Activated B cell treated with CpG ODN at 0.5 μM for 24 hours (primary cell): ENCODE measurements around the gene ICAM5. TPM values are rescaled to one million over a fixed set of nuclear protein-coding genes. Genes with fewer than 3 reads are reported as not detected.

Experiments
- ATAC-seq: fragments of 200-7000 bp; cut with Tn5 transposase; one replicate; pipeline ENCODE4 v1.10.0; 2021; ENCODE audit warnings: low read depth, mild to moderate bottlenecking, moderate library complexity
- CTCF ChIA-PET: fragments of 350-600 bp; sonication (Branson Sonifier 250); formaldehyde crosslinking; loops from one replicate; lab custom pipeline; 2021; ENCODE audit warnings: antibody characterized with exemption; lab: Charles Lee
- POLR2A ChIA-PET: fragments of 350-600 bp; sonication (Branson Sonifier 250); formaldehyde crosslinking; loops from one replicate; lab custom pipeline; 2021; ENCODE audit warnings: antibody characterized with exemption; lab: Charles Lee
- DNase-seq: peaks from one replicate; pipeline ENCODE4 v3.0.0; 2022
- H3K27ac Mint-ChIP-seq: one replicate; pipeline ENCODE4 v1.8.0; 2020; ENCODE audit warnings: mixed read lengths
- H3K27me3 Mint-ChIP-seq: one replicate; pipeline ENCODE4 v1.8.0; 2021; ENCODE audit warnings: mixed read lengths
- H3K36me3 Mint-ChIP-seq: one replicate; pipeline ENCODE4 v1.8.0; 2021; ENCODE audit warnings: low read depth, mixed read lengths
- H3K4me1 Mint-ChIP-seq: one replicate; pipeline ENCODE4 v1.8.0; 2021; ENCODE audit warnings: mixed read lengths
- H3K4me3 Mint-ChIP-seq: one replicate; pipeline ENCODE4 v1.8.0; 2020; ENCODE audit warnings: mild to moderate bottlenecking, mixed read lengths
- H3K9me3 Mint-ChIP-seq: one replicate; pipeline ENCODE4 v1.8.0; 2020; ENCODE audit warnings: mixed read lengths
- intact Hi-C: fragments of 100-400 bp; cut with micrococcal nuclease; formaldehyde crosslinking; loops from one replicate; pipeline ENCODE4 v1.15.1; 2024
- total RNA-seq: library from RNA; stranded (reverse); gene quantifications from 2 replicates; pipeline ENCODE4 v1.2.3, GENCODE V29; 2022
- TF ChIP-seq, protein P1 (sequence below): fragments of 200-600 bp; IDR thresholded peaks from one replicate; pipeline ENCODE4 v1.8.0; 2022; ENCODE audit warnings: antibody characterized with exemption, mild to moderate bottlenecking

The ICAM5 gene
- total RNA-seq, 1 donor from 2014 or later = 1.2 TPM

GRCh38 chr19:10325732-10326131, 36.0 kb downstream of the ICAM5 start:
- TF ChIP-seq, protein P1, sequence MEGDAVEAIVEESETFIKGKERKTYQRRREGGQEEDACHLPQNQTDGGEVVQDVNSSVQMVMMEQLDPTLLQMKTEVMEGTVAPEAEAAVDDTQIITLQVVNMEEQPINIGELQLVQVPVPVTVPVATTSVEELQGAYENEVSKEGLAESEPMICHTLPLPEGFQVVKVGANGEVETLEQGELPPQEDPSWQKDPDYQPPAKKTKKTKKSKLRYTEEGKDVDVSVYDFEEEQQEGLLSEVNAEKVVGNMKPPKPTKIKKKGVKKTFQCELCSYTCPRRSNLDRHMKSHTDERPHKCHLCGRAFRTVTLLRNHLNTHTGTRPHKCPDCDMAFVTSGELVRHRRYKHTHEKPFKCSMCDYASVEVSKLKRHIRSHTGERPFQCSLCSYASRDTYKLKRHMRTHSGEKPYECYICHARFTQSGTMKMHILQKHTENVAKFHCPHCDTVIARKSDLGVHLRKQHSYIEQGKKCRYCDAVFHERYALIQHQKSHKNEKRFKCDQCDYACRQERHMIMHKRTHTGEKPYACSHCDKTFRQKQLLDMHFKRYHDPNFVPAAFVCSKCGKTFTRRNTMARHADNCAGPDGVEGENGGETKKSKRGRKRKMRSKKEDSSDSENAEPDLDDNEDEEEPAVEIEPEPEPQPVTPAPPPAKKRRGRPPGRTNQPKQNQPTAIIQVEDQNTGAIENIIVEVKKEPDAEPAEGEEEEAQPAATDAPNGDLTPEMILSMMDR = no peak
- no peak overlapping the region for H3K27ac Mint-ChIP-seq
- POLR2A ChIA-PET = no interaction called here
- no peaks in the 10 kb centered on the region for H3K27me3 Mint-ChIP-seq
- ATAC-seq (no peak), DNase-seq (no peak)
- no peaks in the 10 kb centered on the region for H3K4me1 Mint-ChIP-seq
- H3K36me3 Mint-ChIP-seq = peaks cover 77% of the 10 kb centered on the region
- intact Hi-C loops = no loop called here
- no peaks in the 10 kb centered on the region for H3K9me3 Mint-ChIP-seq
- no peak overlapping the region for H3K4me3 Mint-ChIP-seq
- CTCF ChIA-PET = no interaction called here

DNA sequence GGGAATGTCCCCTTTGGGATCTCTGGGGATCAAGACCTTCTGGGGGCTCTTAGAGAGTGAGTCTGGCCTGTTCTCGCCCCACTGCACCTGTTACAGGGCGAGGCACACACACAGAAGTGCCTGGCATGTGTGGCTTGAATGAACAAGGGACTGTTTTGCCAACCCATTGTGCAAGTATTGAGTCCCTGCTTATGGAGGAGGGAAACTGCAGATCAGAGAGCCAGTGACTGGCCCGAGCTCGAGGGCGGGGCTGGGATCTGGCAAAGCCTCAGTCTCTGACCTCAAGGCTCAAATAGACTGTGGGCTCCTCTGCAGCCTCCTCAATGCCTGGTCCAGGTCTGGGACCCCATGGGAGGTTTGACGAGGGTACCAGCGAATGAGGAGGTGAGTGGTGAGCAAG, 38.0 kb downstream of the ICAM5 start:
- no peak for DNase-seq
- CTCF ChIA-PET = interaction anchor here (1.4 kb wide), 1 partner anchor 61 kb away, joined by 4 read pairs; no protein-coding TSS in a partner anchor
- intact Hi-C loops = no loop called here
- no peaks in the 10 kb centered on the region for H3K27me3 Mint-ChIP-seq
- POLR2A ChIA-PET = interaction anchor here (0.8 kb wide), 1 partner anchor 15 kb away, joined by 3 read pairs; no protein-coding TSS in a partner anchor
- H3K4me3 Mint-ChIP-seq = no peak overlapping the region
- no peak overlapping the region for H3K27ac Mint-ChIP-seq
- TF ChIP-seq, protein P1 = no peak
- H3K9me3 Mint-ChIP-seq = no peaks in the 10 kb centered on the region
- no peak for ATAC-seq
- peaks cover 11% of the 10 kb centered on the region for H3K4me1 Mint-ChIP-seq
- peaks cover 67% of the 10 kb centered on the region for H3K36me3 Mint-ChIP-seq

DNA sequence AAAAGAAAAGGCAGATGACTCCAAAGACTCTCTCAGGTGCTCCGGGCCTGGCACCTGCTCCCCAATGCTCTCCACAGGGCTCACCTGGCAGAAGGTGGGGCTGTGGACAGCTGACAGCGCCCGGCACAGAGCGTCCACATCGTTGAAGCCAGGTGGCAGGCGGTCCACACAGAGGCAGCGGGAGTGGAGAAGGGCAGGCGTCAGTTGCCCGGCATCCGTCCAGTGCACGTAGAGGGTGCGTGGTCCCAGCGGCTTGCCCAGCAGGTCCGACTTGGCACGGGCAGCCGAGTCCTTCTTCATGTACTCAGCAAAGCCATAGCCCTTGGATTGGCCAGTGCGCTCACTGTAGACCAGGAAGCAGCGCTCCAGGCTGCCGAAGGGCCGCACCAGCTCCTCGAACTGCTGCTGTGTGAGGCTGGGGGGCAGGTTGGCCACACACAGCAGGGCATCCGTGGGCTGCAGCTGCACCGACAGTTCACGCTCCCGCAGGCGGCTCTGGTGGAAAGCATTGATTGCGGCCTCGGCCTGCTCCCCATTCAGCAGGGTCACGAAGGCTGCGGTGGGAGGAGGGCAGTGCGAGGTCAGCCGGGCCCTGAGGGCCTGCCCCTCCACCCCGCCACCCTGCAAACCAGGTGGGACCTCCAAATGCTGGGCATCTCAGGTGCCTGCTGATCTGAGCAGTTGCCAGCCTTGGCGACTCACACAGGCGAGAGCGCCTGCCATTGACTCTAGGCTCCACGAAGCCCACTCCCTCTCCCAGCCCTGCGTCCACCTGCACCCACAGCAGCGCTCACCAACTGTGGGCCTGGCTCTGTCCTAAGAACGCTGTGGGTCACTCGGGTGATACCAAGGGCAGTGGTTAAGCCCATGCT, 39.0 kb downstream of the ICAM5 start:
- ChIA-PET POLR2A (no interaction called here), CTCF (no interaction called here)
- DNase-seq = no peak
- intact Hi-C loops = no loop called here
- H3K36me3 Mint-ChIP-seq = peaks cover 70% of the 10 kb centered on the region
- H3K27ac Mint-ChIP-seq = no peak overlapping the region
- no peaks in the 10 kb centered on the region for H3K27me3 Mint-ChIP-seq
- ATAC-seq = no peak
- peaks cover 18% of the 10 kb centered on the region for H3K4me1 Mint-ChIP-seq
- no peak overlapping the region for H3K4me3 Mint-ChIP-seq
- TF ChIP-seq, protein P1 = no peak
- no peaks in the 10 kb centered on the region for H3K9me3 Mint-ChIP-seq

- DNase-seq (no peak), ATAC-seq (no peak)
- Mint-ChIP-seq H3K9me3 (no peaks in the 10 kb centered on the region), H3K4me1 (peaks cover 23% of the 10 kb centered on the region), H3K27ac (no peak overlapping the region), H3K27me3 (no peaks in the 10 kb centered on the region), H3K4me3 (no peak overlapping the region), H3K36me3 (peaks cover 67% of the 10 kb centered on the region)
- TF ChIP-seq, protein P1 = no peak
- intact Hi-C loops = no loop called here
- POLR2A ChIA-PET = interaction anchor here (0.6 kb wide), 1 partner anchor 1189 kb away, joined by 3 read pairs; no protein-coding TSS in a partner anchor
- CTCF ChIA-PET = no interaction called here
Measured at GRCh38 chr19:10329555-10329954, 39.8 kb downstream of the ICAM5 start.
